Measurements from ENCODE around the gene ACMSD. TPM values are rescaled to one million over a fixed set of nuclear protein-coding genes. Genes with fewer than 3 reads are reported as not detected.
"Not testable (repeated sequence)": the region's sequence is repeated elsewhere in the genome, so short reads cannot be mapped to it uniquely, and the experiment has no call there.

Gene ACMSD
- total and polyA plus RNA-seq, 10 of the 15 experiments (the other 5 are each of a cell fraction or from before 2014, with no cell fraction given), result 0.08 TPM; not detected in 9

- H3K4me2 ChIP-seq (ENCODE audit: control insufficient read depth, insufficient read depth); BruUV-seq (replicated peaks); H3K27ac ChIP-seq (ENCODE audit: control insufficient read depth, insufficient read depth); POLR2A ChIA-PET; SMC1A ChIA-PET (ENCODE audit: uncharacterized antibody, unreplicated experiment); H4K20me1 ChIP-seq (ENCODE audit: control insufficient read depth, insufficient read depth); H2AFZ ChIP-seq (ENCODE audit: control insufficient read depth, low read depth, low read length); H3K9ac ChIP-seq (ENCODE audit: control insufficient read depth, insufficient read depth, low read length); H3K4me3 ChIP-seq; ATAC-seq; H3K79me2 ChIP-seq (ENCODE audit: control insufficient read depth, insufficient read depth, low read length); CTCF ChIA-PET; H3K4me1 ChIP-seq (ENCODE audit: control insufficient read depth, insufficient read depth, low read length); H3K36me3 ChIP-seq (ENCODE audit: control insufficient read depth in 2 of 2, insufficient read depth in 2 of 2, low read length in 1 of 2); DNase-seq (ENCODE audit: low read depth, low spot score); FAIRE-seq; RAD21 ChIA-PET (ENCODE audit: unreplicated experiment); H3K27me3 ChIP-seq (replicated peaks in 1 of 2; ENCODE audit: control insufficient read depth in 2 of 2, insufficient read depth in 2 of 2, low read length in 1 of 2); H3K9me3 ChIP-seq (replicated peaks; ENCODE audit: control insufficient read depth, insufficient read depth, low read length); in situ Hi-C loops (cut with MboI): not testable (repeated sequence)
- intact Hi-C loops (cut with micrococcal nuclease; ENCODE audit: unreplicated experiment), result loop anchor here (5.0 kb wide), 1 partner anchor 88 kb away; no protein-coding TSS in a partner anchor
- 49% methylated on average over 9 of the region's 13 CpGs for WGBS (ENCODE audit: insufficient coverage, insufficient replicate concordance, low lambda C conversion rate, missing lambda C conversion rate)
Observed at GRCh38 chr2:134825716-134826115, 12.7 kb upstream of the ACMSD start.

DNA sequence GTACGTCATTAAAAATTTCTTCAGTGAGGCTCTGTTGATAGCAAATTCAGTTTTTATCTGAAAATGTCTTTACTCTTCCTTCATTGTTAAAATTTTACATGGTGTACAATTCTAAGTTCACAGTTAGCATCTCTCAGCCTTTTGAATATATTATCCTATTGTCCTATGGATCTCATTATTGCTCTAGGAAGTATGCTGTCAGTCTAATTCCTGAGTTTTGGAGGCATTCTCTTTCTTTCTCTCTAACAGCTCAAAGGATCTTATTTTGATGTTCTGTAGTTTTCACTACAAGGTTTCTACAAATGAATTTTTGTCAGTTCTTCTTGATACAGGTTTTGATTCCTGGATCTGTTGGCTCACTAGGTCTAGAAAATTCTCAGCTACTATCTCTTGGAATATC lies 2.9 kb upstream of the ACMSD start:
- CTCF ChIA-PET, result no interaction called here

More for the DNA sequence above, 2.9 kb upstream of the ACMSD start:
- in situ Hi-C loops (cut with MboI), result no loop called here
- Histone ChIP-seq H3K9me3 (replicated peaks; ENCODE audit: control insufficient read depth, insufficient read depth, low read length) (no peaks in the 10 kb centered on the region), H3K79me2 (ENCODE audit: control insufficient read depth, insufficient read depth, low read length) (no peaks in the 10 kb centered on the region), H3K4me3 (no peak overlapping the region), H2AFZ (ENCODE audit: control insufficient read depth, low read depth, low read length) (no peak overlapping the region), H3K27me3 (replicated peaks in 1 of 2; ENCODE audit: control insufficient read depth in 2 of 2, insufficient read depth in 2 of 2, low read length in 1 of 2) (no peaks in the 10 kb centered on the region; a peak in 1 of 4 replicates), H3K4me2 (ENCODE audit: control insufficient read depth, insufficient read depth) (no peak overlapping the region), H3K36me3 (ENCODE audit: control insufficient read depth in 2 of 2, insufficient read depth in 2 of 2, low read length in 1 of 2) (no peaks in the 10 kb centered on the region), H4K20me1 (ENCODE audit: control insufficient read depth, insufficient read depth) (no peaks in the 10 kb centered on the region), H3K27ac (ENCODE audit: control insufficient read depth, insufficient read depth) (no peak overlapping the region), H3K4me1 (ENCODE audit: control insufficient read depth, insufficient read depth, low read length) (no peaks in the 10 kb centered on the region), H3K9ac (ENCODE audit: control insufficient read depth, insufficient read depth, low read length) (no peak overlapping the region)
- ChIA-PET SMC1A (ENCODE audit: uncharacterized antibody, unreplicated experiment) (no interaction called here), POLR2A (no interaction called here), RAD21 (ENCODE audit: unreplicated experiment) (no interaction called here)
- DNase-seq (ENCODE audit: low read depth, low spot score) (no peak), ATAC-seq (no peak), FAIRE-seq (no peak)
- intact Hi-C loops (cut with micrococcal nuclease; ENCODE audit: unreplicated experiment), result no loop called here
- TF ChIP-seq CREM (IDR thresholded peaks at IDR 0.05; ENCODE audit: low read depth), result no peak
- no peak for TF ChIP-seq RELB (IDR thresholded peaks at IDR 0.05; ENCODE audit: low read depth)
- TF ChIP-seq CREB1 (IDR thresholded peaks at IDR 0.05; ENCODE audit: low read depth), result no peak
- TF ChIP-seq NFXL1 (IDR thresholded peaks at IDR 0.05; ENCODE audit: borderline replicate concordance), result no peak
- TF ChIP-seq YBX1 (IDR thresholded peaks at IDR 0.05), result no peak
- TF ChIP-seq HDAC2 (IDR thresholded peaks at IDR 0.05), result no peak
- TF ChIP-seq MXI1 (IDR thresholded peaks at IDR 0.05; ENCODE audit: low read depth, low read length), result no peak
- TF ChIP-seq, protein P1, sequence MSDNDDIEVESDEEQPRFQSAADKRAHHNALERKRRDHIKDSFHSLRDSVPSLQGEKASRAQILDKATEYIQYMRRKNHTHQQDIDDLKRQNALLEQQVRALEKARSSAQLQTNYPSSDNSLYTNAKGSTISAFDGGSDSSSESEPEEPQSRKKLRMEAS (IDR thresholded peaks at IDR 0.05; ENCODE audit: low read depth, low read length), result no peak
- TF ChIP-seq POU2F2 (IDR thresholded peaks at IDR 0.05; ENCODE audit: borderline replicate concordance, low read depth, low read length), result no peak
- BruUV-seq (replicated peaks), result no TSS peak
- 85% methylated on average over 1 of the region's 1 CpG for WGBS (ENCODE audit: insufficient coverage, insufficient replicate concordance, low lambda C conversion rate, missing lambda C conversion rate)

Measured in GM12878 (cell line).